Brain microvascular endothelial cell (primary cell): Measurements from ENCODE around the gene CNN3.
"Not testable (repeated sequence)": the region's sequence is repeated elsewhere in the genome, so short reads cannot be mapped to it uniquely, and the experiment has no call there.

Experiments used
- DNase-seq: peaks from one replicate; pipeline ENCODE4 v3.0.0-alpha.2; 2020
- H3K27ac ChIP-seq: fragments of 250-450 bp; sonication (Bioruptor Pico); 2 replicates; pipeline ENCODE4 v1.5.1; 2020; ENCODE audit warnings: mild to moderate bottlenecking, moderate library complexity
- H3K27me3 ChIP-seq: fragments of 250-450 bp; sonication (Bioruptor Pico); replicated peaks from 2 replicates; pipeline ENCODE4 v1.5.1; 2020; ENCODE audit warnings: mild to moderate bottlenecking
- H3K36me3 ChIP-seq: fragments of 250-450 bp; sonication (Bioruptor Pico); replicated peaks from 2 replicates; pipeline ENCODE4 v1.5.1; 2020; ENCODE audit warnings: mild to moderate bottlenecking
- H3K4me3 ChIP-seq: 2 replicates; pipeline ENCODE4 v1.5.1; 2011; ENCODE audit warnings: low read depth, mild to moderate bottlenecking, control low read depth, low read length, moderate library complexity
- CTCF ChIP-seq: IDR thresholded peaks from 2 replicates; pipeline ENCODE4 v1.5.1; 2011; ENCODE audit warnings: low read depth, mild to moderate bottlenecking, moderate library complexity, low read length, control low read depth, inconsistent platforms; ENCODE audit errors: missing control alignments
- in situ Hi-C: cut with HindIII; loops from 2 replicates; pipeline ENCODE4 v1.10.0; 2017; ENCODE audit warnings: low sequenced_read_pairs, low pct_ligation_motif_present

CNN3 gene

GRCh38 chr1:94946886-94947285 is 20.0 kb upstream of the CNN3 start:
- H3K36me3 ChIP-seq: no peaks in the 10 kb centered on the region
- DNase-seq: no peak

GRCh38 chr1:94942171-94943128 is 15.5 kb upstream of the CNN3 start:
- no peak for TF ChIP-seq CTCF
- Histone ChIP-seq H3K36me3 (no peaks in the 10 kb centered on the region), H3K27me3 (no peaks in the 10 kb centered on the region), H3K4me3 (no peak overlapping the region), H3K27ac (no peak overlapping the region)
- in situ Hi-C loops: no loop called here
- DNase-seq: no peak

More at GRCh38 chr1:94946886-94947285, 20.0 kb upstream of the CNN3 start:
- Histone ChIP-seq H3K27ac (no peak overlapping the region), H3K27me3 (no peaks in the 10 kb centered on the region), H3K4me3 (no peak overlapping the region)
- TF ChIP-seq CTCF: no peak
- in situ Hi-C loops: no loop called here

GRCh38 chr1:94941480-94941879 is 14.6 kb upstream of the CNN3 start:
- H3K36me3 ChIP-seq, H3K27me3 ChIP-seq, H3K27ac ChIP-seq, DNase-seq, in situ Hi-C loops, H3K4me3 ChIP-seq: not testable (repeated sequence)

- no peak overlapping the region for H3K27ac ChIP-seq
- no peak for DNase-seq
- H3K27me3 ChIP-seq: no peaks in the 10 kb centered on the region
- H3K4me3 ChIP-seq: no peak overlapping the region
- no peaks in the 10 kb centered on the region for H3K36me3 ChIP-seq
- TF ChIP-seq CTCF: no peak
- in situ Hi-C loops: no loop called here
Observed at GRCh38 chr1:94940738-94941137, 13.8 kb upstream of the CNN3 start.

- Histone ChIP-seq H3K36me3 (no peaks in the 10 kb centered on the region), H3K27me3 (no peaks in the 10 kb centered on the region), H3K4me3 (no peak overlapping the region), H3K27ac (no peak overlapping the region)
- no peak for TF ChIP-seq CTCF
- DNase-seq: no peak
- in situ Hi-C loops: no loop called here
Observed at GRCh38 chr1:94937820-94938219, 10.9 kb upstream of the CNN3 start.

- Histone ChIP-seq H3K36me3 (no peaks in the 10 kb centered on the region), H3K27ac (no peak overlapping the region), H3K4me3 (no peak overlapping the region), H3K27me3 (no peaks in the 10 kb centered on the region)
- DNase-seq: no peak
- in situ Hi-C loops: no loop called here
- TF ChIP-seq CTCF: no peak
Observed at GRCh38 chr1:94936861-94937620, 10.1 kb upstream of the CNN3 start.
